Measurements from ENCODE around the gene TTLL11. TPM values are rescaled to one million over a fixed set of nuclear protein-coding genes. Genes with fewer than 3 reads are reported as not detected.

TTLL11 gene
- total RNA-seq, 2 donors from 2014 or later, result 4.5 to 6.5 TPM

- intact Hi-C loops (cut with DNase I), result loop anchor here (10.0 kb wide), 3 partner anchors 108 to 318 kb away; no protein-coding TSS in a partner anchor
- ATAC-seq (no peak), DNase-seq (no peak)
Observed at GRCh38 chr9:121862371-121863332, 230.5 kb downstream of the TTLL11 start.

DNA sequence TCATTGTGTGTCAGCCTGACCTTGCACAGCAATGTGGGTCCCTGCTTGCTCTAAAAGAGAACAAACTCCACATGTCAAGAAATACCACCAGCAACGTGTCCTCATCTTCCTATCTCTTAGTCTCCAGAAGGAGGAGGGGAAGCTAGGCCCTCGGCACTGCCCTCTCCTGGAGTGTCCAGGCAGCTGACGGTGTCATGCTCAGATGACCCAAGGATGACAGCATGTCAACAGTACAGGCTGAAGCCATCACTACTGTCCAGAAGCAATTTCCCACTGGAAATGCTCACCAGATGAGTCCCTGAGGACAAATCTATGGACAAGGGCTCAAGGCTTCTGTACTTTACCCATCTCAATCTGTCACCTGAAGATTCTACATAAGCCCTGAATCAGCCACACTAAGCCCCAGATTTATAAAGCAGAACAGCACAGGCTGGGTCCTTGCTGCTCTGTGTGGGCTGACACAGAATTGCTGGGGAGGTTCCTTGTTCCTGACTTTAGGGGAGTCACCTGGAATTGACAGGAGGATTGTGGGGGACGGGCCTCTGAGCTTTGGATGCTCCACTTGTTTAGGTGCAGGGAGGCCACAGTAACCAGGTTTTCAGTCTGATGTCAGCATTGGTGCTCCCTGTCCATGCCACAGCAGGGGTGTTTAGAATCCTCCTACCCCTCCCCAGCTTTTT is 231.5 kb downstream of the TTLL11 start:
- intact Hi-C loops (cut with DNase I), result loop anchor here (10.0 kb wide), 3 partner anchors 107 to 317 kb away; no protein-coding TSS in a partner anchor
- ATAC-seq, result peak; percentile 77 to 85
- no peak for DNase-seq

- intact Hi-C loops (cut with DNase I), result loop anchor here (10.0 kb wide), 3 partner anchors 106 to 316 kb away; no protein-coding TSS in a partner anchor
- ATAC-seq (peak; percentile 72 to 75), DNase-seq (peak; percentile 63)
Observed at GRCh38 chr9:121860744-121861143, 232.4 kb downstream of the TTLL11 start.

DNA sequence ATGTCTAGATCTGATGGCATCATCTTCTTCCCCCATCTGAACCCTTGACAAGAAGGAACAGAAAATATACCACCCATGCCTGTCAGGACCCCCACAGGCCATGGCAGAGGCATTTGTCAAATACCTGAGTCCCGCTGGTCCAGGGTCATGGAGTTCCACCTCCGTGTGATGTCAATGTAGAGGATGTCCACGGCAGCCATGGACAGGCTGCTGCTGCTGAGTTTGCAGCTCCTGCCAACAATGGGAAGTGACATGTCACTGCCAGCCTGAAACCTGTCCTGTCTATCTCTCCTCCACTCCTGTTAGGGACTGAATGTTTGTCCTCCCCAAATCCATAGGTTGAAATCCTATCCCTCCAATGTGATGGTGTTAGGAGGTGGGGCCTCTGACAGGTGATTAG is 232.9 kb downstream of the TTLL11 start:
- ATAC-seq, result no peak
- DNase-seq, result no peak
- intact Hi-C loops (cut with DNase I), result loop anchor here (10.0 kb wide), 3 partner anchors 105 to 315 kb away; no protein-coding TSS in a partner anchor

DNA sequence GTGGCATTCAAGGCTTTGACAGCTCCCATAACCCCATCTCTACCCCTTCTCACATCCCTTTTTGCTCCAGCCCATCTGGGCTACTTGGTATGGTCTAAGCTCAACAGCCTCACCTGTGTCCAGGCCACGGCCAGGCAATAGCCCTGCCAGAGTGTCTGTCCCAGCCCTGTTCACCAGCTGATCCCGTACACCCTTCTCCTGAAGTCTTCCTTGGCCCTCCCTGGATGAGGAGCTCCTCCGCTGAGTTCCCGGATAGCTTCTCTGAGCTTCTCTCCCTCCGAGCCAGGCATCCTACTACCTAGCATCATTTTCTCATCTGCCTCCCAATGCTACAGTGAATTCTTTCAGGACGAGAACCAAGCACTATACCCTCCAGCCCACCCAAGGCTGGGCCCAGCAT is 233.5 kb downstream of the TTLL11 start:
- ATAC-seq, result no peak
- intact Hi-C loops (cut with DNase I), result loop anchor here (10.0 kb wide), 3 partner anchors 105 to 315 kb away; no protein-coding TSS in a partner anchor
- no peak for DNase-seq

- DNase-seq, result no peak
- ATAC-seq, result no peak
- intact Hi-C loops (cut with DNase I), result no loop called here
Observed at GRCh38 chr9:121858788-121859187, 234.3 kb downstream of the TTLL11 start.

GRCh38 chr9:121857928-121858327 is 235.2 kb downstream of the TTLL11 start:
- DNase-seq (no peak), ATAC-seq (no peak)
- intact Hi-C loops (cut with DNase I), result no loop called here

DNA sequence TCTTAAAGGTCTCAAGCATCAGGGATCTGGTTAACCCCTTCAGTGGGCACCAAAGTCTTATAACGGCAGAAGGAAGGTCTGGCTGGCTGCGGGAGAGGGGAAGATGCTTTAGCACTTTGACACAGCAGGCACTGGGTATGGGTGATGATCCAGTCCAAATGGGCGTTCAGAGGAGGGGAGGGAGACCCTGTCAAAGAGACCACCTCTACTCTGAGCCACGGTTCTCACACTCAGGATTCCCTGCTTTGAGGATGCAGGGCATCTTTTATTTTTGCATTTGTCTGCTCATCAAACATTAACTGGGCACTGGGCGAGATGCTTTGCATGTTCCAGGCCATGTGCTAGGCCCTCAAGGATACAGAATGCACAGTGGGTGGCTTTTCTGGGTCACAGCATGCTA is 237.6 kb downstream of the TTLL11 start:
- DNase-seq, result no peak
- no peak for ATAC-seq
- intact Hi-C loops (cut with DNase I), result no loop called here

GRCh38 chr9:121853617-121854395 is 239.3 kb downstream of the TTLL11 start:
- ATAC-seq, result peak in 1 of 2 donors; percentile 1
- intact Hi-C loops (cut with DNase I), result no loop called here
- DNase-seq, result no peak

- intact Hi-C loops (cut with DNase I), result no loop called here
- DNase-seq, result peak; percentile 71
- ATAC-seq, result peak; percentile 85 to 88
Observed at GRCh38 chr9:121852651-121853616, 240.2 kb downstream of the TTLL11 start.

DNA sequence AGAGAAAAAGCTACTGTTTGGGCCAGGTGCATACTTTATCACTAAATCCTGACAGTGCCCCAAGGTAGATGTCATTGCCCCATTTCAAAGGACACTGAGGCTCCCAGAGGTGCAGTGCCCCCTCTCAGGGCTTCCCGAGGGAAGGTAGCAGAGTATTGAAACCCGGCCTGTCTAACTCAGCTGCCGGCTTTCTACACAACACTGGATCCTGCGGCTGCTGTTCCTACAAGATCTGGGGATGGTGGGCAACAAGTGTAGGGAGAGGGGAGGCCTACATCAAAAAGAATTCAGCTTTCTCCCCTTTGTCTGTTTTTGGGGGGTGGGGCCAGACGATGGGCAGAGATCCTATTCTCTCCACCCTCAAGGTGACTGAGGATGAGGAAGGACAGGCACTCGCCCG is 240.9 kb downstream of the TTLL11 start:
- DNase-seq (no peak), ATAC-seq (peak in 1 of 2 donors; percentile 10)
- intact Hi-C loops (cut with DNase I), result no loop called here

GRCh38 chr9:121851641-121852091 is 241.4 kb downstream of the TTLL11 start:
- intact Hi-C loops (cut with DNase I), result no loop called here
- peak; percentile 65 to 70 for ATAC-seq
- no peak for DNase-seq

- no peak for ATAC-seq
- no peak for DNase-seq
- intact Hi-C loops (cut with DNase I), result no loop called here
Observed at GRCh38 chr9:121850366-121850765, 242.7 kb downstream of the TTLL11 start.

GRCh38 chr9:121849554-121849953 is 243.6 kb downstream of the TTLL11 start:
- no peak for DNase-seq
- no peak for ATAC-seq
- intact Hi-C loops (cut with DNase I), result no loop called here

- ATAC-seq (no peak), DNase-seq (no peak)
- intact Hi-C loops (cut with DNase I), result no loop called here
Observed at GRCh38 chr9:121844562-121844961, 248.5 kb downstream of the TTLL11 start.

- intact Hi-C loops (cut with DNase I), result no loop called here
Observed at GRCh38 chr9:121844098-121844497, 249.0 kb downstream of the TTLL11 start.

DNA sequence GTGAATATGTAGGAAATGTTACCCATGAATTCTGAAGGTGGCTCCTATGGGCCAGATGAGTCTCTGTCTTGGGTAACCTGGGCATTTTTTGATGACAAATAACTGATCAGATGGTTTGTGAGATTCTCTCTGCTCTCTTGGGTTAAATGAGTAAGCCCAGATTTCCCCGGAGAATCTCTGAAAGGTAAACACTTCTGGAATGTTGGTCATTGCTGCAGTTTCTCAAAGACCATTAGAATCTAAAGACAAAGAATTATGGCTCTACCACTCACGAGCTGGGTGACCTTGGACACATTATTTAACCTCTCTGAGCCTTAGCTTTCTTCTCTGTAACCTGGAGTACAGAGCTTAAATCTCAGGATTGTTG is 250.5 kb downstream of the TTLL11 start:
- no peak for ATAC-seq
- intact Hi-C loops (cut with DNase I), result no loop called here

More at GRCh38 chr9:121844098-121844497, 249.0 kb downstream of the TTLL11 start:
- DNase-seq (no peak), ATAC-seq (no peak)

More for the DNA sequence above, 250.5 kb downstream of the TTLL11 start:
- DNase-seq, result no peak

Measured in left cardiac atrium (tissue), 4 donors.